T47D (cell line): ENCODE measurements around the gene ST13.
"Not testable (repeated sequence)": the region's sequence is repeated elsewhere in the genome, so short reads cannot be mapped to it uniquely, and the experiment has no call there.

ENCODE experiments used
- DNase-seq, 2 experiments: peaks; one replicate each; pipeline versions ENCODE4 v3.0.0 to v3.0.0-alpha.2; 2011 to 2012; ENCODE audit warnings: low read depth in 1 of 2, low spot score in 1 of 2
- JUND ChIP-seq: IDR thresholded peaks from 2 replicates; pipeline ENCODE4 v1.6.1; 2012; ENCODE audit warnings: low read depth
- in situ Hi-C: cut with HindIII; loops from 2 replicates; pipeline ENCODE4 v1.10.0; 2016; ENCODE audit warnings: low sequenced_read_pairs, low pct_unique_long_range_greater_than_20kb

Gene ST13

GRCh38 chr22:40803321-40803720, 53.1 kb downstream of the ST13 start:
- no peak for TF ChIP-seq JUND
- in situ Hi-C loops, result no loop called here
- no peak for DNase-seq

DNA sequence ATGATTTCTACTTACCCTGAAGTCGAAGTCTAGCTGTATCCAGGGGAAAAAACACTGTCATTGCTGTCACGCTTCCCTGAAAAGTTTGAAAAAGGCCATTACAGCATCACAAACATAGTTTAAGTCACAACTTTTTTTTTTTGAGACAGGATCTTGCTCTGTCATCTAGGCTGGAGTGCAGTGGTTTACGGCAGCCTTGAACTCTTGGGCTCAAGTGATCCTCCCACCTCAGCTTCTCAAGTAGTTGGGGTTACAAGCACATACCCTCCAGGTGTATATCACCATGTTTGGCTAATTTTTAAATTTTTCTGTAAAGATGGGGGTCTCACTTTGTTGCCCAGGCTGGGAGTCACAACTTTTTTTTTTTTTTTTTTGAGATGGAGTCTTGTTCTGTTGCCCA, 57.4 kb downstream of the ST13 start:
- DNase-seq, result no peak
- no peak for TF ChIP-seq JUND
- in situ Hi-C loops, result no loop called here

GRCh38 chr22:40797427-40797826, 59.0 kb downstream of the ST13 start:
- TF ChIP-seq JUND, result no peak
- in situ Hi-C loops, result no loop called here
- no peak for DNase-seq

DNA sequence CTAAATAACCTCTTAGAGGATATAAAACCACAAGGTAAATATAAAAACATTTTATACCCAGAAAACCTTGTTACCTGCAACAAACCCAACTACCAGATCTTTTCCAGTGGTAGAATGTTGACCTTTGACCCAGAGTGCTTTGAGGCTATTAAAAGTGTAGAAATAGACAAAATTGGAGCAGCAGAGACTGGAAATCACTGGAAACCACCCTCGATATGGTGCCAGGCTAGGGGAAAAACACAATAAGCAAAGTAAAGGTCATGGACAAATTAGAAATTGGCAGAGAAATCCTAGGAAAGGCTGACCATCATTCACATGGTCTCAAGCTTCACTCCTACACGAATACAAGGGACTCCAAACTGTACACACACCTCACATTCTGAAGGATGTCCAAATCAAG, 64.0 kb downstream of the ST13 start:
- no peak for TF ChIP-seq JUND
- no peak for DNase-seq
- in situ Hi-C loops, result no loop called here

- TF ChIP-seq JUND, result no peak
- in situ Hi-C loops, result no loop called here
- no peak for DNase-seq
Measured at GRCh38 chr22:40791241-40791640, 65.2 kb downstream of the ST13 start.

- TF ChIP-seq JUND, result no peak
- in situ Hi-C loops, result no loop called here
- DNase-seq, result no peak
Measured at GRCh38 chr22:40789131-40789530, 67.3 kb downstream of the ST13 start.

DNA sequence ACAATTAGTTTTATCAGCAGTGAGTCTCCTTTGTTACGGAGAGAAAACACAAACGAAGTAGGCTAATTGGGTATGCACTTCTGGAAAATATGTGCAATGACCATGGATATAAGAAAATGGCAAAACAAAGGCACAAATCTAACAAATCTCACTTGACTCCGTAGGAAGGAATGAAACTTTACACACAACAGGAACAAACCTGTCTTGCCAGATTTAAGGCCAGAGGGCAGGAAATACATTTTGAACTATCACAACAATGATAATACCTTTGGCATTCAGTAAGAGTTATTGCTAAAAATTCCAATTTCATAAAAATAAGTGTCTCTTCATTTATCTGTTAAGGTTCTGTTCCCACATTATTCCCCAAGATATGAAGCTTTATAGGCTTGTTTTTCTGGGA, 73.9 kb downstream of the ST13 start:
- peak in 1 of 2 experiments; percentile 52 for DNase-seq
- no peak for TF ChIP-seq JUND
- in situ Hi-C loops, result no loop called here

DNA sequence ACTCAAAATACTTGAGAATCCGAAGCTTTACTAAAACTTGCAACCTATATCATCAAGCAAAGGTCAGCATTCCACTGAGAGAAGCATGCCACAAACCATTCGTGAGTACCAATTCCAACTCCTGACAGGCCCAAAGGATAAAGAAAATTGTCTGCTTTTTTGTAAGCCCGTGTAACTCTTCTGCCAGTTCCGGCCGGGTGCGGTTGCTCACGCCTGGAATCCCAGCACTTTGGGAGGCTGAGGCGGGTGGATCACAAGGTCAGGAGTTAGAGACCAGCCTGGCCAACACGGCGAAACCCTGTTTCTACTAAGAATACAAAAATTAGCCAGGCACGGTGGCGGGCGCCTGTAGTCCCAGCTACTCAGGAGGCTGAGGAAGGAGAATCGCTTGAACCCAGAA, 74.7 kb downstream of the ST13 start:
- in situ Hi-C loops, DNase-seq: not testable (repeated sequence)
